Activated CD4-positive, alpha-beta T cell treated with anti-CD3 and anti-CD28 coated beads, Interleukin-2, amount 10 ng/mL, durations not matched to agents 7 days and 5 days (primary cell): Measurements from ENCODE around the gene LBHD2. TPM values are rescaled to one million over a fixed set of nuclear protein-coding genes. Genes with fewer than 3 reads are reported as not detected.
A peak's percentile ranks its signal among the peaks of the same experiment; 100 is the strongest.

Source experiments
- CTCF ChIA-PET: fragments of 350-600 bp; sonication (Branson Sonifier 250); formaldehyde crosslinking; loops from one replicate; lab custom pipeline; 2021; ENCODE audit warnings: antibody characterized with exemption; lab: Charles Lee
- POLR2A ChIA-PET: fragments of 350-600 bp; sonication (Branson Sonifier 250); formaldehyde crosslinking; loops from one replicate; lab custom pipeline; 2021; ENCODE audit warnings: antibody characterized with exemption; lab: Charles Lee
- DNase-seq: peaks from one replicate; pipeline ENCODE4 v3.0.0-alpha.2; 2020
- H3K27ac Mint-ChIP-seq: one replicate; pipeline ENCODE4 v1.8.0; 2021; ENCODE audit warnings: mild to moderate bottlenecking, moderate library complexity, mixed read lengths
- H3K27me3 Mint-ChIP-seq: one replicate; pipeline ENCODE4 v1.8.0; 2021; ENCODE audit warnings: mixed read lengths
- H3K36me3 Mint-ChIP-seq: one replicate; pipeline ENCODE4 v1.8.0; 2021; ENCODE audit warnings: low read depth, mixed read lengths
- H3K4me1 Mint-ChIP-seq: one replicate; pipeline ENCODE4 v1.8.0; 2021; ENCODE audit warnings: mixed read lengths
- H3K4me3 Mint-ChIP-seq: one replicate; pipeline ENCODE4 v1.8.0; 2021; ENCODE audit warnings: mild to moderate bottlenecking, moderate library complexity, mixed read lengths
- H3K9me3 Mint-ChIP-seq: one replicate; pipeline ENCODE4 v1.8.0; 2021; ENCODE audit warnings: mixed read lengths
- total RNA-seq, 2 experiments: library from RNA; stranded (reverse); gene quantifications; one replicate each; pipeline ENCODE4 v1.2.3, GENCODE V29; 2021

Gene LBHD2
- total RNA-seq, 2 experiments from 2014 or later = not detected

DNA sequence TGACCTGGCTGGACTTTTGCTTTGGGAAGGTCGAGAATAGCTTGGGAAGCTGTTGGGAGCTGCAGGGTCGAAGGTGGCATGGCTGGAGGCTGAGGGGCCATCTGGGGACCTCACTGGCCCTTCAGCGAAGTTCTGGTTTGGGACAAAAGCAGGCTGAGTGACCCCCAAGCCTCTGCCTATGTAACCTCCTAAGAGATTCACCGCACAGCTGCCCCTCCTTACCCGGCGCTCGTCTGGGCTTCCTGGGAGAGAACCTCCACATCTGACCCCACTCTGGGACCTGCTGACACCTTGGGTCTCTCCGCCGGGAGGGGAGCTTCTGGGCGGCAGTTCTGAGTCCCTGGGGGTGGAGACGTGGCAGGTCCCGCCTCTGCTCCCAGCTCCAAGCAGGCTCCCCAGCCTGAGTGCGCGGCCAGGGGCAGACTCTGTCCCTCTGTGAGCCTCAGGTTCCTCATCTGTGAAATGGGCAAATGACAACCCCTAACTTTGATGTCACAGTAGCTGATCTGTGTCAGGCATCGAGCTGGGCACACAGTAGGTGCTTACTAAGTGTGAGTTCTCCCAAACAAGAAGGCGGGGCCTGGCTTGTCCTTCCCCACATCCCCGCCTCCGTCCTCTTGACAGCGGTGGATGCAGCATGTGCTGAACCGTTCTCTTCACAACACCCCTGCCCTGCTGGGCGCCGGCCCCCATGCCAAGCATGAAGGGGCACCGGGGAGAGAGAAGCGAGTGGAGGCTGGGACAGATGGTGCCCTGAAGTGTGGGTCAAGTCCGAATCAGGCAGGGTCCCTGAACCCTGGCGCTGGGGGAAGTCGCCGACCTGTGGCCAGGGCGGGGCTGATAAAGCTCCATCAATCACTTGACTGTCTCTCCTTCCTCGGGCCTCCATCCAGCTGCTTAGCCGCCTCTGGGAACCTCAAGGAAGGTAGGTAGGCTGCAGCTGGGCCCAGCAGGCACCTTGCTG is 14.3 kb downstream of the LBHD2 start:
- POLR2A ChIA-PET = no interaction called here

DNA sequence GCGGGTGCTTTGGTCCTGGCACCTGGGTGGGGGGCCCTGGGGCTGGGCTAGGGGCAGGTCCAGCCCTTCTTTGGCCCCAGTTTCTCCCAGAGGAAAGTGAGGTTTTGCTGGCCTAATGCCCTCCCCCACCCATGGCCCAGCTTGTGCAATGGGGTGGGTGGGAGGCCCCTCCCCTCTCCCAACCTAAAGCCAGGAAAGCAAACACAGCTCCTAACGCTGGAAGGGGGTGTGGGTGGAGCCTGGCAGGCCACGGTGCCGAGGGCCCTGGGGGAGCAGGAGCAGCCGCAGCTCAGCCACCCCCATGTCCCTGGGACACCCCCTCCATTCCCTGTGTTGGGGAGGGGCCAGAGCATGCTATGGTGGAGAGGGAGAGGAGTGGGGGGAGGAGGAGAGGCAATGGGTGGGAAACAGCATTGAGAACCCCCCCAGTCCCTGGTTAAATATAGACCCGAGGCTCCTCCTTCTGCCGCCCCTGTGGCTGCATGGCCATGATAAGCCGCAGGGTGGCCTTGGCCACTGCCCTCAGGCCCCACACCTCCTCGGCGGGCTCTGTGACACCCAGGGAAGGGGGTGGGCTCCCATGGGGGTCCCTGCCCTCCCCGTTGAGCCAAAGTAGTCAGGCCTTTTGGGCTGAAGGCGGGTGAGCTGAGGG is 15.2 kb downstream of the LBHD2 start:
- no peak for DNase-seq
- CTCF ChIA-PET = no interaction called here
- POLR2A ChIA-PET = no interaction called here
- H3K4me3 Mint-ChIP-seq = no peak overlapping the region
- H3K27me3 Mint-ChIP-seq = peaks cover 21% of the 10 kb centered on the region
- H3K4me1 Mint-ChIP-seq = peaks cover 2% of the 10 kb centered on the region
- H3K9me3 Mint-ChIP-seq = no peaks in the 10 kb centered on the region
- no peak overlapping the region for H3K27ac Mint-ChIP-seq
- no peaks in the 10 kb centered on the region for H3K36me3 Mint-ChIP-seq

More for the DNA sequence above, 14.3 kb downstream of the LBHD2 start:
- Mint-ChIP-seq H3K36me3 (no peaks in the 10 kb centered on the region), H3K9me3 (no peaks in the 10 kb centered on the region), H3K27me3 (peaks cover 16% of the 10 kb centered on the region), H3K27ac (no peak overlapping the region), H3K4me3 (no peak overlapping the region), H3K4me1 (no peaks in the 10 kb centered on the region)
- CTCF ChIA-PET = no interaction called here
- DNase-seq = no peak

DNA sequence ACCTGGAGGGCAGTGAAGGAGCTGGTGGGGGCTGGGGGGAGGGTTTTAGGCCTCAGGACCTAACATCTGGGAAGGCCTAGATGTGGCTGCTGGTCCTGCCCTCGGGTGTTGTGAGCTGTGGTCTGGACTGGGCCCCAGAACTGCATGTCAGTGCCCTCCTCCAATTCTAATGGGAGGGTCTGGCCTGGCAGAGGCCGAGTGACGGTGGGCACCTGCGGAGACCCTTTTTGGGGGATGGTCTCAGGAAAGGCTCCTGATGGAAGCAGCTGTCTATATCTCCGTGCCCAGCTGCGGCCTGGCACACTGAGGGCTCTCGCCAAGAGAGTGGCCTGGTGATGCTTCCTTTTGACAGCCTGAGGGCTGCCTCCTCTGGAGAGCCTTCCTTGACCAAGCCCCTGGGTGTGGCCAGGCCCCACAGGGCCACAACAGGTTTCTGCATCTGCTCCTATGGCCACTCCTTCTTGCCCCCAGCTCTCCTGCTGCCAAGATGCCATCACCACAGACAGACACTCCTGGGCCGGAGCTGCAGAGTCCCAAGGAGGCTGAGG is 15.8 kb downstream of the LBHD2 start:
- CTCF ChIA-PET = no interaction called here

DNA sequence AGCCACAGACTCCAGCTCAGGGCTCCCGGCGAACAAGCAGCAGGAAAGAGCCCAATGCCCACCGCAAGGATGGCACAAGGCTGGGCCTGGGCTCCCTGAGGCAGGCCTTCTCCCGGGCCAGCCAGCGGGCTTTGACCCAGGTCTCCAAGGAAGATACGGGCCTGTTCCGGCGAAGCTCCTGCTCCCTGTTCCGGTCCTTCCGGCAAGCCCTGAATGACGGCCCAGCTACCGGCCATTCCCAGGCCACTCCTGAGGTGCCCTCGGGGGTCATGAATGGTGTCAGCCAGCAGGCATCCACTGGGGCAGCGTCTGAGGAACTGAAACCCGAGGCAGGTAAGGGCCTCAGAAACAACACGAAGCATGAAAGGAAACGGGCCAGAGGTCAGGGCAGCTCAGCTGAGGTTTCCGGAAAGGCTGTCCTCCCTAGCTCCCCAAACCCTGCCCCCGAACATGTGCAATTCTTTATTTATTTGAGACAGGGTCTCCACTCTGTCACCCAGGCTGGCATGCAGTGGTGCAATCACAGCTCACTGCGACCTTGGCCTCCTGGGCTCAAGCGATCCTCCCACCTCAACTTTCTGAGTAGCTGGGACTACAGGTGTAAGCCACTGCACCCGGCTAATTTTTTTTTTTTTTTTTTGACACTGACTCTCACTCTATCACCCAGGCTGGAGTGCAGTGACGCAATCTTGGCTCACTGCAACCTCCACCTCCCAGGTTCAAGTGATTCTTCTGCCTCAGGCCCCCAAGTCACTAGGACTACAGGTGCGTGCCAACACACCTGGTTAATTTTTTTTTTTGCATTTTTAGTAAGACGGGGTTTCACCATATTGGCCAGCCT is 16.5 kb downstream of the LBHD2 start:
- peaks cover 27% of the 10 kb centered on the region for H3K27me3 Mint-ChIP-seq
- no peak for DNase-seq

More for the DNA sequence above, 15.8 kb downstream of the LBHD2 start:
- DNase-seq = no peak
- Mint-ChIP-seq H3K4me3 (no peak overlapping the region), H3K36me3 (no peaks in the 10 kb centered on the region), H3K27ac (no peak overlapping the region), H3K9me3 (no peaks in the 10 kb centered on the region), H3K4me1 (peaks cover 2% of the 10 kb centered on the region), H3K27me3 (peaks cover 23% of the 10 kb centered on the region)
- POLR2A ChIA-PET = no interaction called here

DNA sequence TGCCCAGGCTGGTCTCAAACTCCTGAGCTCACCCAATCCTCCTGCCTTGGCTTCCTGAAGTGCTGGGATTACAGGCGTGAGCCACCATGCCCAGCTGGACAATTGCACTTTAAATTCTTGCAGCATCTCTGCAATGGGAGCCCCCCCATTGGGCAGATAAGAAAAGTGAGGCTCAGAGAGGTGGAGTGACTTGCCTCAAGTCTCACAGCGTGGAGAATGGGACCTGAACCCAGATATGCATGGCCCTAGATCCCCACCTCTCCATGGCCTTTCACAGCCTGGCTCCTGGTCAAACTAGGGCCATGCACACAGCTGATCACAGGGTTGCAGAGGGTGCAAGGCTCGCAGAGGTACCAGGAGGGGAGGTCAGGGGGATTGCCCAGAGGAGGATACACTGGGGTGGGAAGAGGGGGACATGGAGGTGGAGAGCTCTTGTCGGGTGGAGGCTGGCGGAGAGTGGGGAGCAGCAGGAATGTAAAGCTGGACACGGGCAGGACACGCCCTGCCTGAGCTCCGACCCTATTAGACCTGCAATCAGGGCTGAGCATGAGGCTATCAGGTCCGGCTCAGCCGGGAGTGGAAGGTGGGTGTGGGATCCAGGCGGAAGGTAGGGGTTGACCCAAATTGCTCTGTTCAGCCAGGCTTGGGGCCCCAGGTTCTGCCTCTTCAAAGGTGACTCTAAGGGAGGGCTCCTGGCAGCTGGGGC is 17.4 kb downstream of the LBHD2 start:
- Mint-ChIP-seq H3K9me3 (no peaks in the 10 kb centered on the region), H3K4me1 (peaks cover 4% of the 10 kb centered on the region), H3K27me3 (peaks cover 31% of the 10 kb centered on the region), H3K4me3 (no peak overlapping the region), H3K36me3 (no peaks in the 10 kb centered on the region), H3K27ac (no peak overlapping the region)
- CTCF ChIA-PET = no interaction called here
- POLR2A ChIA-PET = no interaction called here
- DNase-seq = no peak

More for the DNA sequence above, 16.5 kb downstream of the LBHD2 start:
- no peaks in the 10 kb centered on the region for H3K9me3 Mint-ChIP-seq
- POLR2A ChIA-PET = no interaction called here
- CTCF ChIA-PET = interaction anchor here (0.6 kb wide), 1 partner anchor 194 kb away, joined by 4 read pairs; no protein-coding TSS in a partner anchor
- no peaks in the 10 kb centered on the region for H3K36me3 Mint-ChIP-seq
- H3K4me3 Mint-ChIP-seq = no peak overlapping the region
- peaks cover 4% of the 10 kb centered on the region for H3K4me1 Mint-ChIP-seq
- no peak overlapping the region for H3K27ac Mint-ChIP-seq

DNA sequence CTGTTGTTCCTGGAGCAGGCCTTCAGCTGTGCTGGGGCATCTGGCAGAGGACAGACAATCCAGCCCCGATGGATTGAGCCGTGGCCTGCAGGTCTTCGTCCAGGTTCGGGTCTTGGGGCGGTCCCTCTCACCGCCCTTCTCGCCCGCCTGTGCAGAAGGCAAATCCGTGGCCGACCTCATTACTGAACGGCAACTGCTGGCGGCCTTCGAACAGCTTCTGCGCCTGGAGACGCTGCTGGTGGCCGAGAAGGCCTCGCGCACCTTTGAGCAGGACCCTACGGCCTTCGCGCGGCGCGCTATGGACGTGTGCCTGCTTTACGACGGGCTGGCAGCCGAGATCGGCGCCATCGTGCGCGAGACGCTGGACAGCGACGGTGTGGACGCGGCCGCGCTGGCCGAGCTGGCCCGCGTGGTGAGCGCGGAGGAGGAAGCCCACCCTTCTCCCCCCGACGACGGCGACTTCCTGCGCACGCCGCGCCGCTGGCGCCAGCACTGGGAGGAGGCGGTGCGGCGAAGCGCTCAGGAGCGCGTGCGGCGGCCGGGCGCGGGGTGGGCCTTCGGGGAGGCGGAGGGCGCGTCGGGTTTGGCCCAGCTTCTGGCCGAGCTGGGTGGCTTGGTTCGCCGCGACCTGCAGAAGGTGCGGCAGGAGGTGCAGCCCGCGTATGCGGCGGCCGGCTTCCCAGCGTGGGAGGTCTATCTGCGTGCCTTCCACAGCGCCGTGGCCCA is 18.1 kb downstream of the LBHD2 start:
- no peak overlapping the region for H3K4me3 Mint-ChIP-seq
- no peaks in the 10 kb centered on the region for H3K9me3 Mint-ChIP-seq
- no peaks in the 10 kb centered on the region for H3K36me3 Mint-ChIP-seq
- H3K27me3 Mint-ChIP-seq = peaks cover 31% of the 10 kb centered on the region
- peaks cover 4% of the 10 kb centered on the region for H3K4me1 Mint-ChIP-seq
- no peak for DNase-seq
- CTCF ChIA-PET = interaction anchor here (1.1 kb wide), 1 partner anchor 23 kb away, joined by 3 read pairs; no protein-coding TSS in a partner anchor
- H3K27ac Mint-ChIP-seq = no peak overlapping the region
- POLR2A ChIA-PET = no interaction called here

DNA sequence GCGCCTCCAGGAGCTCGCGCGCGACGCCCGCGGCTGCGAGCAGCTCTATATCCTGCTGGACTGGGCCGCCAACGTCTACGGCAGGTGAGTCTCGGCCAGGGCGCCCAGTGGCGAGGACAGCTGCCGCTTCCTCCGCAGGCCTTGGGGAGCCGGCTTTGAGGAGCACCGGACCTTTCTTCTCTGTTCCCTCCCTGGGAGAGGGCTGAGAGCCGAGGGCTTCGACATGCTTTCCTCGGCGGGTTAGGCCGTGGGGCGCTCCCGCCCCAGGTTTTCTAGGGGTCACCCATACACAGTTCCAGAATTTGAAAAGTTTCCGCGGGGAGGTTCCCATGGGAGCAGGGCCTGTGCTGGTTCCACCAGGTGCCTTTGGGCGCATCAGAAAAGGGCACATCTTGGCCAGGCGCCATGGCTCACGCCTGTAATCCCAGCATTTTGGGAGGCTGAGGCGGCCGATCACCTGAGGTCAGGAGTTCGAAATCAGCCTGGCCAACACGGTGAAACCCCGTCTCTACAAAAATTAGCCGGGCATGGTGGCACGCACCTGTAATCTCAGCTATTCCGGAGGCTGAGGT is 18.8 kb downstream of the LBHD2 start:
- Mint-ChIP-seq H3K36me3 (no peaks in the 10 kb centered on the region), H3K4me1 (peaks cover 4% of the 10 kb centered on the region), H3K27me3 (peaks cover 31% of the 10 kb centered on the region), H3K9me3 (no peaks in the 10 kb centered on the region), H3K27ac (no peak overlapping the region), H3K4me3 (no peak overlapping the region)
- ChIA-PET POLR2A (no interaction called here), CTCF (interaction anchor here (1.1 kb wide), 1 partner anchor 24 kb away, joined by 3 read pairs; no protein-coding TSS in a partner anchor)
- no peak for DNase-seq

DNA sequence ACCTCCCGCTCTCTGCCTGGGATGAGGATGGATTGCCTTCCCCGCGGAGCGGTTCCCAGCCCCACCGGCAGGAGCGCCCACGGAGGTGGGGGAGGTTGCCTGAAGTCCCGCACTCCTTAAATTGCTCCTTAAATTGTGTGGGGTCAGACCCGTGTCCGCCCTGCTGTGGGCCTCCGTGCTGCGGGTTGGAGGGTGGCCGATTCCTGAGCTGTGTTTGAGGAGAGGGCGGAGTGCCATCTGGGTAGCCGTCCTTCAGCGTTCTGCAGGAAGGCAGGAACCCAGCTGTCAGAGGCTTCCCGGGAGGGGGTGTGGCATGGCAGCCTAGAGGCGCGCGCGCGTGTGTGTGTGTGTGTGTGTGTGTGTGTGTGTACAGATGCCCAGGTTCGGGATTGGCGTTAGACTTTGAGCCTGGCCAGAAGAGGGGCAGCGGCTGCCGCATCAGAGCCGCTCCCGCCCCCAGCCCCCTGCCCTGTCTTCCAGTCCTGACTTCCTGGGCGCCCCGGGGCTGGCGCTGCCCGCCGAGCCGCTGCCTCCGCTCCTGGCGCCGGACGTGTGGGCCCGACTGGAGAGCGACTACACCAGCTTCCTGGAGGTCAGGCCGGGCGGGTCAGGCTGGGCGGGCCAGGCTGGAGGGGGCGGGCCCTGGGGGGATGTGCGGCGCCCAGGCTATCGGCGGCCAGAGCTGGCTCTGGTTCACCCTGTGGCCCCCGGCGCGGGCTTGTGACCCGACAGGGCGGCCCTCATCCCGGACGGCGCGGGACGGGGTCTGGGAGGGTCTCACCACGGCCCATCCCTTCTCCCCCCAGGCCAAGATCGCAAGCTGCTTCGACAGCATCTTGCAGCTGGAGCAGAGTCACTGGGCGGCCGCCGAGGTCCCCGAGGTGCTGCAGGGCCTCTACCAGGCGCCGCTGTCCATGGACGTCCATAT is 19.7 kb downstream of the LBHD2 start:
- ChIA-PET POLR2A (no interaction called here), CTCF (interaction anchor here (0.9 to 2.3 kb wide), 4 partner anchors 12 to 284 kb away, joined by 3 to 17 read pairs (median 4); no protein-coding TSS in a partner anchor)
- DNase-seq = no peak
- Mint-ChIP-seq H3K9me3 (no peaks in the 10 kb centered on the region), H3K4me3 (no peak overlapping the region), H3K36me3 (no peaks in the 10 kb centered on the region), H3K4me1 (peaks cover 4% of the 10 kb centered on the region), H3K27me3 (peaks cover 31% of the 10 kb centered on the region), H3K27ac (no peak overlapping the region)

DNA sequence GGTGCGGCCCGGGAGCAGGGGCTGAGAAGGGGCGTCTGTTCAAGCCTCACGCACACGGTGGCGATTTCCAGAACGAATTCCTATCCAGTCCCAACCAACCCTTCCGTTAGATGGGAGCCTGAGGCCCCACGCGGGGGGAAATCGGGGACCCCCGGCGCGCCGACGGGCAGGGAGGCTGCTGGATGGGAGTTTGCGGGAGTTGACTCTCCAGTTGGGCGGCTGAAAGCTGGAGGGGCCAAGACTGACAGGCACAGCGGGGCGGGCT is 20.3 kb downstream of the LBHD2 start:
- DNase-seq = no peak
- POLR2A ChIA-PET = no interaction called here
- no peak overlapping the region for H3K27ac Mint-ChIP-seq
- H3K4me1 Mint-ChIP-seq = peaks cover 4% of the 10 kb centered on the region
- H3K9me3 Mint-ChIP-seq = no peaks in the 10 kb centered on the region
- H3K36me3 Mint-ChIP-seq = no peaks in the 10 kb centered on the region
- CTCF ChIA-PET = interaction anchor here (0.6 to 2.3 kb wide), 22 partner anchors 8 to 458 kb away, joined by 3 to 17 read pairs (median 4); partner anchors contain the start of genes EXOC3L4 and LBHD2
- peaks cover 31% of the 10 kb centered on the region for H3K27me3 Mint-ChIP-seq
- no peak overlapping the region for H3K4me3 Mint-ChIP-seq

DNA sequence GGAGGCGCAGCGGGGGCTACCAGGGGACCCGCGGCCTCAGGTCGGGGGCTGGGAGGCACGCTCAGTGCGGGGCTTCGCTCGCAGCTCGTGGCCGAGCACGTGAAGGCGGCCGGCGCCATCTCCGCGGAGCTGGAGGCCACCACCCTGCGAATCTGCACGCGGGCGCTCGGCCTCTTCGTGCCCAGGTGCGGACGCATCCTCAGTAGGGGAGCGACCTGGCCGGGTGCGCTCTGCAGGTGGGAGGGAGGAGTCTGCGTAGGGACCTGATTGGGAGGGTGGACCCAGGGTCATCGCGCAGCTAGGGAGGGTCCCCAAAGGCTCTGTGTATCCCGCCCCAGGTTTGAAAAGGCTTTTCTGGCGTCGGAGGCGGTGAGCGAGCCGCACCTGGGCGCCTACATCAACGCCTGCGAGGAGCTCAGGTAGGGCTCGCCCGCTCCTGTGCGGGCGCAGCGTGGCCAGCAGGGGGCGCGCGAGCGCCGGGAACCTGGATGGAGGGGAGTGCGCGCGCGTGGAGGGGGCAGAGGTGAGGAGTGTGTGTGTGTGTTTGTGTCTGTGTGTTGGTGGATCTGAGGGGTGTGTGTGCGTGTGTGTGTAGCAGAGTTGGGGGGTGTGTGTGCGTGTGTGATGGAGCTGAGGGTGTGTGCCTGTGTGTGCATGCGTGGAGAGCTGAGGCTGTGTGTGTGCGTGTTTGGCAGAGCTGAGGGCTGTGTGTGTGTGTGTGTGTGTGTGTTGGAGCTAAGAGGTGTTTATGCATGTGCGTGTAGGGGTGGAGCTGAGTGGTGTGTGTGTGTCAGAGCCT is 20.8 kb downstream of the LBHD2 start:
- H3K36me3 Mint-ChIP-seq = no peaks in the 10 kb centered on the region
- ChIA-PET CTCF (interaction anchor here (0.6 to 2.3 kb wide), 27 partner anchors 8 to 457 kb away, joined by 3 to 17 read pairs (median 4); partner anchors contain the start of genes EXOC3L4 and LBHD2), POLR2A (no interaction called here)
- DNase-seq = peak; percentile 70
- no peak overlapping the region for H3K27ac Mint-ChIP-seq
- no peaks in the 10 kb centered on the region for H3K9me3 Mint-ChIP-seq
- H3K4me1 Mint-ChIP-seq = peaks cover 4% of the 10 kb centered on the region
- H3K4me3 Mint-ChIP-seq = no peak overlapping the region
- H3K27me3 Mint-ChIP-seq = peaks cover 31% of the 10 kb centered on the region
